ENCODE results near the gene ASCL2. TPM values are rescaled to one million over a fixed set of nuclear protein-coding genes. Genes with fewer than 3 reads are reported as not detected.
A peak's percentile ranks its signal among the peaks of the same experiment; 100 is the strongest.
"Not testable (repeated sequence)": the region's sequence is repeated elsewhere in the genome, so short reads cannot be mapped to it uniquely, and the experiment has no call there.

The ASCL2 gene
- total RNA-seq, 1 experiment from 2014 or later = 0.35 TPM

- Histone ChIP-seq H3K4ac (ENCODE audit: low read depth, low read length) (no peak overlapping the region), H3K23ac (ENCODE audit: insufficient read length, low read depth, low read length) (no peak overlapping the region), H3K18ac (ENCODE audit: insufficient read length, low read depth, low read length) (no peak overlapping the region), H3K14ac (ENCODE audit: insufficient read depth, low read length) (no peak overlapping the region), H2BK20ac (ENCODE audit: low read depth, low read length, poor library complexity, severe bottlenecking) (no peak overlapping the region), H2AFZ (ENCODE audit: low read length) (no peak overlapping the region), H3K56ac (ENCODE audit: insufficient read length, low read depth, low read length) (no peak overlapping the region), H3K27ac (ENCODE audit: insufficient read length, low read depth, low read length) (no peak overlapping the region), H2BK120ac (ENCODE audit: low read depth, low read length, poor library complexity, severe bottlenecking) (no peak overlapping the region), H3K9ac (ENCODE audit: extremely low read depth, insufficient read length, low read length) (no peak overlapping the region), H2BK15ac (ENCODE audit: low read depth, low read length) (no peak overlapping the region), H4K5ac (ENCODE audit: insufficient read length, low read depth, low read length) (no peak overlapping the region), H4K8ac (replicated peaks; ENCODE audit: insufficient read length, low read depth, low read length) (no peak overlapping the region), H3K4me1 (ENCODE audit: insufficient read depth, low read length) (no peaks in the 10 kb centered on the region), H2BK5ac (ENCODE audit: insufficient read length, low read length) (no peak overlapping the region), H3K27me3 (ENCODE audit: insufficient read depth, low read length) (no peaks in the 10 kb centered on the region; the same call in 1 of the 2 replicates), H3T11ph (ENCODE audit: low read length) (no peak overlapping the region), H4K20me1 (ENCODE audit: control insufficient read depth, insufficient read depth, insufficient read length) (no peaks in the 10 kb centered on the region), H3K23me2 (ENCODE audit: insufficient read length, low read depth, low read length, poor library complexity, severe bottlenecking) (no peaks in the 10 kb centered on the region), H2AK5ac (ENCODE audit: insufficient read length, low read length) (no peak overlapping the region), H3K79me1 (ENCODE audit: insufficient read depth, low read depth, low read length, poor library complexity, severe bottlenecking) (no peaks in the 10 kb centered on the region), H3K9me3 (ENCODE audit: control insufficient read depth, low read depth, low read length) (no peaks in the 10 kb centered on the region), H4K91ac (ENCODE audit: insufficient read length, low read depth, low read length) (no peak overlapping the region), H2BK12ac (ENCODE audit: insufficient read length, low read depth, low read length) (no peak overlapping the region), H3K79me2 (ENCODE audit: insufficient read depth, low read length) (no peaks in the 10 kb centered on the region), H3K4me2 (ENCODE audit: insufficient read depth, insufficient read length, low read length) (no peak overlapping the region)
- H3K27me3 Mint-ChIP-seq (ENCODE audit: low read depth) = peaks cover 81% of the 10 kb centered on the region
- H3K27ac Mint-ChIP-seq = no peak overlapping the region; a peak in 1 of 7 replicates
- H3K9me3 Mint-ChIP-seq = no peaks in the 10 kb centered on the region; a peak in 1 of 5 replicates
- H3K4me3 Mint-ChIP-seq = no peak overlapping the region
- peak; percentile 22 for DNase-seq
- peaks cover 0 to 10% of the 10 kb centered on the region in 2 experiments; a peak in 3 of 4 replicates for H3K4me1 Mint-ChIP-seq
- no peaks in the 10 kb centered on the region for H3K36me3 Mint-ChIP-seq (ENCODE audit: insufficient read depth in 1 of 3, low read depth in 3 of 3)
- no peak for TF ChIP-seq CTCF (conservative IDR thresholded peaks at IDR 0.05)
- WGBS (ENCODE audit: extremely low coverage, insufficient read length, low lambda C conversion rate) = no CpG with 5 or more reads among the region's 16 CpGs
Observed at GRCh38 chr11:2287091-2287490, 16.7 kb upstream of the ASCL2 start.

GRCh38 chr11:2286350-2286749 is 16.0 kb upstream of the ASCL2 start:
- not testable (repeated sequence) for H4K91ac ChIP-seq (ENCODE audit: insufficient read length, low read depth, low read length); H3K4me1 ChIP-seq (ENCODE audit: insufficient read depth, low read length); H4K20me1 ChIP-seq (ENCODE audit: control insufficient read depth, insufficient read depth, insufficient read length); H4K5ac ChIP-seq (ENCODE audit: insufficient read length, low read depth, low read length); H3K9ac ChIP-seq (ENCODE audit: extremely low read depth, insufficient read length, low read length); H3K27me3 ChIP-seq (ENCODE audit: insufficient read depth, low read length); DNase-seq; H2BK120ac ChIP-seq (ENCODE audit: low read depth, low read length, poor library complexity, severe bottlenecking); H2BK5ac ChIP-seq (ENCODE audit: insufficient read length, low read length); H3K18ac ChIP-seq (ENCODE audit: insufficient read length, low read depth, low read length); H2BK12ac ChIP-seq (ENCODE audit: insufficient read length, low read depth, low read length); H3K27ac Mint-ChIP-seq; H3K79me2 ChIP-seq (ENCODE audit: insufficient read depth, low read length); H3K4ac ChIP-seq (ENCODE audit: low read depth, low read length); H3K23me2 ChIP-seq (ENCODE audit: insufficient read length, low read depth, low read length, poor library complexity, severe bottlenecking); H3T11ph ChIP-seq (ENCODE audit: low read length); H3K9me3 Mint-ChIP-seq; H4K8ac ChIP-seq (replicated peaks; ENCODE audit: insufficient read length, low read depth, low read length); H2AK5ac ChIP-seq (ENCODE audit: insufficient read length, low read length); H2BK20ac ChIP-seq (ENCODE audit: low read depth, low read length, poor library complexity, severe bottlenecking); H3K27ac ChIP-seq (ENCODE audit: insufficient read length, low read depth, low read length); H3K23ac ChIP-seq (ENCODE audit: insufficient read length, low read depth, low read length); H2AFZ ChIP-seq (ENCODE audit: low read length); H3K4me3 Mint-ChIP-seq; H3K4me1 Mint-ChIP-seq; H3K9me3 ChIP-seq (ENCODE audit: control insufficient read depth, low read depth, low read length); H2BK15ac ChIP-seq (ENCODE audit: low read depth, low read length); H3K56ac ChIP-seq (ENCODE audit: insufficient read length, low read depth, low read length); H3K4me2 ChIP-seq (ENCODE audit: insufficient read depth, insufficient read length, low read length); H3K36me3 Mint-ChIP-seq (ENCODE audit: insufficient read depth in 1 of 3, low read depth in 3 of 3); H3K14ac ChIP-seq (ENCODE audit: insufficient read depth, low read length); H3K79me1 ChIP-seq (ENCODE audit: insufficient read depth, low read depth, low read length, poor library complexity, severe bottlenecking)
- no CpG with 5 or more reads among the region's 13 CpGs for WGBS (ENCODE audit: extremely low coverage, insufficient read length, low lambda C conversion rate)
- H3K27me3 Mint-ChIP-seq (ENCODE audit: low read depth) = peaks cover 88% of the 10 kb centered on the region

Data from H9 (cell line).